ENCODE measurements around the gene MRPL54. TPM values are rescaled to one million over a fixed set of nuclear protein-coding genes. Genes with fewer than 3 reads are reported as not detected.

MRPL54 gene
- total RNA-seq, 1 experiment from 2014 or later, result 46.4 TPM

DNA sequence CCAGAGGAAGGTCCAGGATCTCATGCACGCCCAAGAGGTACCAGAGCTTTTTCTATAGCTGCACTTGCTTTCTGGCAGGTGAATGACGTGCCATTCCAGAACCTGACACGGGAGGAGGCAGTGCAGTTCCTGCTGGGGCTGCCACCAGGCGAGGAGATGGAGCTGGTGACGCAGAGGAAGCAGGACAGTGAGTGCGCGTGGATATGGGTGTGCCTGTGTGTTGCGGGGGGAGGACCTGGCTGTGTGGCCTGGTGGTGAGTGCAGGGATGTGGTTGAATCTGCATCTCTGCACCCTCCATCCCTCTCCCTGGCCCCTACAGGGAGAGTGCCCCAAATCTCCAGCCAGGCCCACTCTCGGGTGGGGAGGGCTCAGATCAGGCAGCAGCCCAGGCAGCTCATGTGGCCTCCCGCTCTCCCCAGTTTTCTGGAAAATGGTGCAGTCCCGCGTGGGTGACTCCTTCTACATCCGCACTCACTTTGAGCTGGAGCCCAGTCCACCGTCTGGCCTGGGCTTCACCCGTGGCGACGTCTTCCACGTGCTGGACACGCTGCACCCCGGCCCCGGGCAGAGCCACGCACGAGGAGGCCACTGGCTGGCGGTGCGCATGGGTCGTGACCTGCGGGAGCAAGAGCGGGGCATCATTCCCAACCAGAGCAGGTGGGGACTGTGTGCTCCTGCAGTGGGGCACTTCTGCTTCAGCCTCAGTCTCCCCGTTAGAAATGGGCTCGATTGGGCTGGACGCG, 23.8 kb upstream of the MRPL54 start:
- Mint-ChIP-seq H3K36me3 (ENCODE audit: insufficient read depth, unreplicated experiment) (peaks cover 20% of the 10 kb centered on the region), H3K4me3 (ENCODE audit: unreplicated experiment) (no peak overlapping the region), H3K4me1 (ENCODE audit: low read depth, unreplicated experiment) (no peaks in the 10 kb centered on the region), H3K9me3 (ENCODE audit: unreplicated experiment) (no peaks in the 10 kb centered on the region), H3K27ac (ENCODE audit: unreplicated experiment) (no peak overlapping the region), H3K27me3 (ENCODE audit: insufficient read depth, unreplicated experiment) (no peaks in the 10 kb centered on the region)
- no peaks in the 10 kb centered on the region for H3K4me1 ChIP-seq
- TF ChIP-seq, protein P1, sequence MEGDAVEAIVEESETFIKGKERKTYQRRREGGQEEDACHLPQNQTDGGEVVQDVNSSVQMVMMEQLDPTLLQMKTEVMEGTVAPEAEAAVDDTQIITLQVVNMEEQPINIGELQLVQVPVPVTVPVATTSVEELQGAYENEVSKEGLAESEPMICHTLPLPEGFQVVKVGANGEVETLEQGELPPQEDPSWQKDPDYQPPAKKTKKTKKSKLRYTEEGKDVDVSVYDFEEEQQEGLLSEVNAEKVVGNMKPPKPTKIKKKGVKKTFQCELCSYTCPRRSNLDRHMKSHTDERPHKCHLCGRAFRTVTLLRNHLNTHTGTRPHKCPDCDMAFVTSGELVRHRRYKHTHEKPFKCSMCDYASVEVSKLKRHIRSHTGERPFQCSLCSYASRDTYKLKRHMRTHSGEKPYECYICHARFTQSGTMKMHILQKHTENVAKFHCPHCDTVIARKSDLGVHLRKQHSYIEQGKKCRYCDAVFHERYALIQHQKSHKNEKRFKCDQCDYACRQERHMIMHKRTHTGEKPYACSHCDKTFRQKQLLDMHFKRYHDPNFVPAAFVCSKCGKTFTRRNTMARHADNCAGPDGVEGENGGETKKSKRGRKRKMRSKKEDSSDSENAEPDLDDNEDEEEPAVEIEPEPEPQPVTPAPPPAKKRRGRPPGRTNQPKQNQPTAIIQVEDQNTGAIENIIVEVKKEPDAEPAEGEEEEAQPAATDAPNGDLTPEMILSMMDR (IDR thresholded peaks at IDR 0.05; ENCODE audit: insufficient read depth in 1 of 2, low read depth in 1 of 2, low read length in 1 of 2, severe bottlenecking in 1 of 2, unreplicated experiment in 1 of 2), result no peak
- H3K27me3 ChIP-seq (replicated peaks; ENCODE audit: control insufficient read depth, insufficient read depth, low read length), result no peaks in the 10 kb centered on the region
- H3K4me3 ChIP-seq (ENCODE audit: low read depth, low read length), result no peak overlapping the region
- no TSS peak for BruUV-seq (replicated peaks)
- intact Hi-C loops (cut with micrococcal nuclease; ENCODE audit: unreplicated experiment), result no loop called here
- H3K36me3 ChIP-seq (ENCODE audit: control insufficient read depth, insufficient read depth, low read length), result peaks cover 4% of the 10 kb centered on the region
- H3K9me3 ChIP-seq, result no peaks in the 10 kb centered on the region
- no peak for DNase-seq
- POLR2A ChIA-PET, result no interaction called here
- CTCF ChIA-PET, result no interaction called here

DNA sequence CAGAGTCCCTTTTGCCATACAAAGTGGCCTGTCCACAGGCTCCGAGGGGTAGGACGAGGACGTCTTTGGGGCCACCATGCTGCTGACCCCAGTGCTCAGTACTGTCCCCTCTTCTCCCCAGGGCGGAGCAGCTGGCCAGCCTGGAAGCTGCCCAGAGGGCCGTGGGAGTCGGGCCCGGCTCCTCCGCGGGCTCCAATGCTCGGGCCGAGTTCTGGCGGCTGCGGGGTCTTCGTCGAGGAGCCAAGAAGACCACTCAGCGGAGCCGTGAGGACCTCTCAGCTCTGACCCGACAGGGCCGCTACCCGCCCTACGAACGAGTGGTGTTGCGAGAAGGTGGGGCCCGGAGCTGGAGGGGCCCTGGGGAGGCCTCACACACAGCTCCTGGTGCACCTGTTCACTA, 22.1 kb upstream of the MRPL54 start:
- H3K4me3 Mint-ChIP-seq (ENCODE audit: unreplicated experiment), result no peak overlapping the region
- no peak for DNase-seq
- Histone ChIP-seq H3K4me1 (no peaks in the 10 kb centered on the region), H3K9me3 (no peaks in the 10 kb centered on the region), H3K36me3 (ENCODE audit: control insufficient read depth, insufficient read depth, low read length) (peaks cover 2% of the 10 kb centered on the region), H3K4me3 (ENCODE audit: low read depth, low read length) (no peak overlapping the region), H3K27me3 (replicated peaks; ENCODE audit: control insufficient read depth, insufficient read depth, low read length) (no peaks in the 10 kb centered on the region)
- H3K27ac Mint-ChIP-seq (ENCODE audit: unreplicated experiment), result no peak overlapping the region
- H3K36me3 Mint-ChIP-seq (ENCODE audit: insufficient read depth, unreplicated experiment), result peaks cover 23% of the 10 kb centered on the region
- H3K27me3 Mint-ChIP-seq (ENCODE audit: insufficient read depth, unreplicated experiment), result no peaks in the 10 kb centered on the region
- ChIA-PET POLR2A (no interaction called here), CTCF (interaction anchor here (0.6 kb wide), 1 partner anchor 301 kb away, joined by 3 read pairs; no protein-coding TSS in a partner anchor)
- no peaks in the 10 kb centered on the region for H3K9me3 Mint-ChIP-seq (ENCODE audit: unreplicated experiment)
- BruUV-seq (replicated peaks), result no TSS peak
- no peaks in the 10 kb centered on the region for H3K4me1 Mint-ChIP-seq (ENCODE audit: low read depth, unreplicated experiment)
- intact Hi-C loops (cut with micrococcal nuclease; ENCODE audit: unreplicated experiment), result no loop called here
- TF ChIP-seq, protein P1 (IDR thresholded peaks at IDR 0.05; ENCODE audit: insufficient read depth in 1 of 2, low read depth in 1 of 2, low read length in 1 of 2, severe bottlenecking in 1 of 2, unreplicated experiment in 1 of 2), result no peak

DNA sequence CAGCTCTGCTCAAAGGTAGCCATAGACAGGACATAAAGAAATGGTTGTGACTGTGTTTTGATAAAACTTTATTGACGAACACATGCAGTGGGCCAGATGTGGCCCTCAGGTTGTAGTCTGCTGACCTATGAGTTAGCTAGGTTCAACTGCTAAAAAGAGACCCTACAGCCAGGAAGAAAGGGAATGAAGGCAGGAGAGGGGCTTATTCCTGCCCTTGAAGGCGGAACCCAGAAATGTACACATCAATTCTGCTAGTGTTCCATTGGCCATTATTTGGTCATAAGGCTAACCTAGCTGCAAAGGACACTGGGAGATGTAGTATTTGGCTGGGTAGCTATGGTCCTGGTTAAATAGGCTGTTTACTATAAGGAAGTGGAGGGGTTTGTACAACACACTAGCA, 19.0 kb upstream of the MRPL54 start:
- intact Hi-C loops (cut with micrococcal nuclease; ENCODE audit: unreplicated experiment), result no loop called here
- Mint-ChIP-seq H3K27ac (ENCODE audit: unreplicated experiment) (no peak overlapping the region), H3K9me3 (ENCODE audit: unreplicated experiment) (no peaks in the 10 kb centered on the region), H3K36me3 (ENCODE audit: insufficient read depth, unreplicated experiment) (peaks cover 25% of the 10 kb centered on the region), H3K4me3 (ENCODE audit: unreplicated experiment) (no peak overlapping the region), H3K4me1 (ENCODE audit: low read depth, unreplicated experiment) (no peaks in the 10 kb centered on the region), H3K27me3 (ENCODE audit: insufficient read depth, unreplicated experiment) (no peaks in the 10 kb centered on the region)
- TF ChIP-seq, protein P1 (IDR thresholded peaks at IDR 0.05; ENCODE audit: insufficient read depth in 1 of 2, low read depth in 1 of 2, low read length in 1 of 2, severe bottlenecking in 1 of 2, unreplicated experiment in 1 of 2), result no peak
- POLR2A ChIA-PET, result no interaction called here
- no peak overlapping the region for H3K4me3 ChIP-seq (ENCODE audit: low read depth, low read length)
- no peaks in the 10 kb centered on the region; the same call in 1 of the 2 replicates for H3K36me3 ChIP-seq (ENCODE audit: control insufficient read depth, insufficient read depth, low read length)
- BruUV-seq (replicated peaks), result no TSS peak
- H3K9me3 ChIP-seq, result no peaks in the 10 kb centered on the region
- H3K4me1 ChIP-seq, result no peaks in the 10 kb centered on the region
- no peaks in the 10 kb centered on the region for H3K27me3 ChIP-seq (replicated peaks; ENCODE audit: control insufficient read depth, insufficient read depth, low read length)
- CTCF ChIA-PET, result no interaction called here
- DNase-seq, result peak in 1 of 2 experiments; percentile 19

Data from Caco-2 (cell line).